HEK293T (cell line): Measurements from ENCODE around the gene ZCCHC14.

Source experiments
- CTCF ChIA-PET: fragments of 350-600 bp; formaldehyde crosslinking; extraction: SDS; loops from one replicate; lab custom pipeline; 2021; ENCODE audit warnings: antibody characterized with exemption, inconsistent platforms; lab: Yijun Ruan, JAX
- POLR2A ChIA-PET: fragments of 350-600 bp; formaldehyde crosslinking; extraction: SDS; loops from one replicate; lab custom pipeline; 2020; ENCODE audit warnings: antibody characterized with exemption, inconsistent platforms; lab: Yijun Ruan, JAX
- DNase-seq: peaks from one replicate; pipeline ENCODE4 v3.0.0; 2012; ENCODE audit warnings: mixed read lengths; ENCODE audit errors: extremely low spot score
- ARNT ChIP-seq: fragments of 450-650 bp; IDR thresholded peaks from 2 replicates; pipeline ENCODE4 v1.6.1; 2017; ENCODE audit warnings: mild to moderate bottlenecking
- BHLHE40 ChIP-seq: fragments of 450-650 bp; IDR thresholded peaks from 2 replicates; pipeline ENCODE4 v1.6.1; 2016; ENCODE audit warnings: mild to moderate bottlenecking, moderate library complexity, borderline replicate concordance
- CTBP1 ChIP-seq: fragments of 450-650 bp; IDR thresholded peaks from 2 replicates; pipeline ENCODE4 v1.6.1; 2016; ENCODE audit warnings: borderline replicate concordance
- ELF4 ChIP-seq: fragments of 450-650 bp; IDR thresholded peaks from 2 replicates; pipeline ENCODE4 v1.6.1; 2017; ENCODE audit warnings: antibody characterized with exemption
- FOXA1 ChIP-seq: fragments of 450-650 bp; IDR thresholded peaks from 2 replicates; pipeline ENCODE4 v1.6.1; 2016; ENCODE audit warnings: mild to moderate bottlenecking
- FOXK2 ChIP-seq: fragments of 450-650 bp; IDR thresholded peaks from 2 replicates; pipeline ENCODE4 v1.6.1; 2016; ENCODE audit warnings: mild to moderate bottlenecking
- FOXM1 ChIP-seq: fragments of 450-650 bp; IDR thresholded peaks from 2 replicates; pipeline ENCODE4 v1.6.1; 2017; ENCODE audit warnings: mild to moderate bottlenecking, borderline replicate concordance
- HDGF ChIP-seq: fragments of 450-650 bp; IDR thresholded peaks from 2 replicates; pipeline ENCODE4 v1.6.1; 2017; ENCODE audit warnings: antibody characterized with exemption, borderline replicate concordance
- L3MBTL2 ChIP-seq: fragments of 450-650 bp; conservative IDR thresholded peaks from 2 replicates; pipeline ENCODE4 v1.6.1; 2016; ENCODE audit warnings: mild to moderate bottlenecking
- LEF1 ChIP-seq: fragments of 450-650 bp; IDR thresholded peaks from 2 replicates; pipeline ENCODE4 v1.6.1; 2017; ENCODE audit warnings: mild to moderate bottlenecking, borderline replicate concordance
- NFRKB ChIP-seq: fragments of 450-650 bp; IDR thresholded peaks from 2 replicates; pipeline ENCODE4 v1.6.1; 2016; ENCODE audit warnings: mild to moderate bottlenecking, moderate library complexity
- SP1 ChIP-seq: fragments of 450-650 bp; IDR thresholded peaks from 2 replicates; pipeline ENCODE4 v1.6.1; 2017
- SUZ12 ChIP-seq: fragments of 450-650 bp; IDR thresholded peaks from 2 replicates; pipeline ENCODE4 v1.6.1; 2016; ENCODE audit warnings: mild to moderate bottlenecking
- TARDBP ChIP-seq: fragments of 450-650 bp; IDR thresholded peaks from 2 replicates; pipeline ENCODE4 v1.6.1; 2016
- ZNF384 ChIP-seq: fragments of 450-650 bp; IDR thresholded peaks from 2 replicates; pipeline ENCODE4 v1.6.1; 2016
- TF ChIP-seq, protein P1 (sequence below): fragments of 450-650 bp; IDR thresholded peaks from 2 replicates; pipeline ENCODE4 v1.6.1; 2016

Gene ZCCHC14

DNA sequence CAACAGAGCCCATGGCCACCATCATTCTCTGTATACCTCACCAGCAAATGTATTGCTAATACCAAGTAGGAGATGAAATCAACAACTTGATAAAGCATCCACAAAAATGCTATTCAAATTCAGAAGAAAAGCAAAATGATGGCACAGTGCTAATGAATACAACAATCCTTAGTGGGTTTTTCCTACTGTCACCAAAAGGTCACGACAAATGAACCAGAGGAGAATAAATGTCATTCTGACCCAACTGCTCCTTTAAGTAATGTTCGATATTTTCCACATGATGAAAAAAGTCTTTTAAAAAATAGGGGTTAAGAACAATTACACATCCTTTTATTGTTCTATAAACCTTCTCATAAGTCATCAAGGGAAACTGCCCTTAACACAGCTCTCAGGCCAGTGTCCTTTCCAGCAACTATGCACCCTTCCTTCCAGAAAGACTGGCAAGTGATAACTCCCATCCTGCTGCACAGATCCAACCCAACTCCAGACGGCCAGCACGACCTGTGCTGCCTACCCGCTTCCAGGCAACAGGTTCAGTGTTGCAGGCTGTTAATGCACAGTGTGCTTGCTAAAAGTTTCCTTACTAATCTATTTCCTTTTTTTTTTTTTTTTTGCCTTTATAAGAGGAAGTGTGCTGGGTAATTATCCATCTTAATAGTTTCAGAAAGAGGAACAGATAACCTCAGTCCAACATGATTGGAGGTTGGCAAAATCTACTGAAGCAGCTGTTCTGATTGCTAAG, 124.6 kb downstream of the ZCCHC14 start:
- no peak for DNase-seq
- ChIA-PET CTCF (no interaction called here), POLR2A (no interaction called here)
- TF ChIP-seq FOXA1 (no peak), FOXK2 (no peak), ZNF384 (no peak), CTBP1 (no peak), TARDBP (no peak), LEF1 (no peak), L3MBTL2 (no peak), BHLHE40 (no peak), NFRKB (no peak), FOXM1 (no peak), ARNT (no peak), SP1 (no peak), HDGF (no peak), SUZ12 (no peak), ELF4 (no peak)
- TF ChIP-seq, protein P1, sequence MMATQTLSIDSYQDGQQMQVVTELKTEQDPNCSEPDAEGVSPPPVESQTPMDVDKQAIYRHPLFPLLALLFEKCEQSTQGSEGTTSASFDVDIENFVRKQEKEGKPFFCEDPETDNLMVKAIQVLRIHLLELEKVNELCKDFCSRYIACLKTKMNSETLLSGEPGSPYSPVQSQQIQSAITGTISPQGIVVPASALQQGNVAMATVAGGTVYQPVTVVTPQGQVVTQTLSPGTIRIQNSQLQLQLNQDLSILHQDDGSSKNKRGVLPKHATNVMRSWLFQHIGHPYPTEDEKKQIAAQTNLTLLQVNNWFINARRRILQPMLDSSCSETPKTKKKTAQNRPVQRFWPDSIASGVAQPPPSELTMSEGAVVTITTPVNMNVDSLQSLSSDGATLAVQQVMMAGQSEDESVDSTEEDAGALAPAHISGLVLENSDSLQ: no peak

DNA sequence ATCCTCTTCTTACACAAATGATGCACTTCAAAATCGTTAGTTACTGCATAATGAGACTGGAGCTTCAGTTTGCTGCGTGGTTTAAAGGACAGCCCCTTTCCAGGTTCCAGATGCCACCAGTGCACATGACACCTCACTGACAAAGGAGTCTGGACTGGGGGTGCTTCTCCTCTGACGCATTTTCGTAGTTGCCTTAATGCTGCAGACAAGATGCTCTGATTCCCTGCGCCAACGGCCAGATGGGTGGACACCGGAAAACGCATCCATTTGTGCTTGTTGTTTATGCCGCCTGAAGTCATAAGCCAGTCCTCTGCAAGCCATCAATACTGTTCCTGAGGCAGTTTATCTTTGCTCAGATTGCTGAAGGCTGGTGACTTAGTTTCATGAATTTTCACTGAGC, 125.3 kb downstream of the ZCCHC14 start:
- no peak for DNase-seq
- TF ChIP-seq BHLHE40 (no peak), SUZ12 (no peak), ELF4 (no peak), NFRKB (no peak), L3MBTL2 (no peak), HDGF (no peak), SP1 (no peak), TARDBP (no peak), CTBP1 (no peak), FOXM1 (no peak), FOXA1 (no peak), ARNT (no peak), ZNF384 (no peak), FOXK2 (no peak), LEF1 (no peak)
- TF ChIP-seq, protein P1: no peak
- CTCF ChIA-PET: no interaction called here
- POLR2A ChIA-PET: interaction anchor here (1.2 kb wide), 1 partner anchor 16 kb away, joined by 3 read pairs; the partner anchor contains the start of gene FBXO31

DNA sequence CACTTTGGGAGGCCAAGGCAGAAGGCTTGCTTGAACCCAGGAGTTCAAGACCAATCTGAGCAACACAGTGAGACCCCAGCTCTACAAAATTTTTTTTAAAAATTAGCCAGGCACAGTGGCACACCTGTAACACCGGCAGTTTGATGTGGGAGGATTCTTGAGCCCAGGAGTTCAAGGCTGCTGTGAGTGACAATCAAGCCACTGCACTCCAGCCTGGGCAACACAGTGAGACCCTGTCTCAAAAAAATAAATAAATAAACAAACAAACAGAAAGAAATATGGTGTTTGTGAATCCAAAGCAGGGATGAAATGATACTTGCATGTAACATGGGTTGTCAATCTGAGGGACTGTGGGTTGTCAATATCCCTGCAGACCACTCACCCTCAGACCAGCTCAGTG, 125.9 kb downstream of the ZCCHC14 start:
- TF ChIP-seq ELF4 (no peak), CTBP1 (no peak), TARDBP (no peak), LEF1 (no peak)
- DNase-seq: no peak
- CTCF ChIA-PET: interaction anchor here (0.7 kb wide), 1 partner anchor 45 kb away, joined by 4 read pairs; no protein-coding TSS in a partner anchor
- POLR2A ChIA-PET: interaction anchor here (1.2 kb wide), 1 partner anchor 17 kb away, joined by 3 read pairs; the partner anchor contains the start of gene FBXO31

DNA sequence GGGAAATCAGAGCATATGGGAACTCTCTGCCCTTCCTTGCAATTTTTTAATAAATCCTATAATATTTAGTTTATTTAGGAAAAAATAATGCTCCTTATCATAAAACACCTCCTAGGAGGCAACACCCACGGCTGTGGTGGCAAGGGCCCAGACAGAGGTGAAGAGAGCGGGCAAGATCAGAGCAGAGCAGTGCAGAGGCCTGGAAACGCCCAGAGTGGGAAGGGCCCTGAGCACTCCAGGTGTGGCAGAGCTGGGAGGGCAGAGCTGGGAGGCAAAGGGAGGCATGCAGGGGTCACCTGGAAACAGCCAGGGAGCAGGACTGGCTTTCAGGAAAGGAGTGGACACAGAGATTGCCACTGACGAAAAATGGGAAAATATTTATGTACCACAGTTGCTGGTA, 126.5 kb downstream of the ZCCHC14 start:
- no peak for TF ChIP-seq FOXA1
- no peak for TF ChIP-seq LEF1
- TF ChIP-seq SUZ12: no peak
- no peak for TF ChIP-seq TARDBP
- TF ChIP-seq FOXM1: no peak
- TF ChIP-seq ARNT: no peak
- TF ChIP-seq ELF4: no peak
- TF ChIP-seq CTBP1: no peak
- TF ChIP-seq ZNF384: no peak
- no peak for TF ChIP-seq NFRKB
- TF ChIP-seq FOXK2: no peak
- TF ChIP-seq BHLHE40: no peak
- TF ChIP-seq, protein P1: no peak
- no peak for DNase-seq
- ChIA-PET POLR2A (interaction anchor here (1.2 kb wide), 1 partner anchor 18 kb away, joined by 3 read pairs; the partner anchor contains the start of gene FBXO31), CTCF (no interaction called here)

DNA sequence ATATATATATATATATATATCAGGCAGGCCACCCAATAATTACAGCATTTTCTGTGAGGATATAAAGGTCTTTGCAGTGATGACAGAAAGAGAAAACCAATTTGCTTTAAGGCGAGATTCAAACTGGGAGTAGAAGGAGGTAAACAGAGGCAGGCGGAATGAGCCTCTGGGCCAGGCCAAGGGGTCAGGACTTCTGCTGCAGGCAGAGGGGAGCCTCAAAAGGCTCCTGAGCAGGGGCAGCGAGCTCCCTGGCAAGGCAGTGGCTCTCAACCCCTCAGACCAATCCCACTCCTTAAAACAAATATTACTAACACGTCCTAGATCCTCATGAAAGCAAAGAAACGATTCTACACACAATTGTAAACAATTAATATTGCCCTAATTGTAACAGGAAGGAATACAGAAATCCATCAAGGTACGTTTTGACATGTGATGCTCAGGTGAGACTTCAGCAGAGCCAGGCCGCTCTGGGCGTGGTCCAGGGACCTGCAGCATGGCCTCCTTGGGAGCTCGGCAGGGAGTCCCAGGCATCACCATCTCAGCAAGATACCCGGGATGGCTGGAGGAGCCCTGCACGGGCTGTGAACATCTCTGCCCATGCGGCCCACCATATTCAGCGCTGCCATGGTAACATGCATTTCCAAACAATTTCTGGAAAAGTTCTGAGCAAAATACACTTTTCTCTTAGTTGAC, 127.7 kb downstream of the ZCCHC14 start:
- CTCF ChIA-PET: no interaction called here
- no peak for DNase-seq

More for the DNA sequence above, 127.7 kb downstream of the ZCCHC14 start:
- POLR2A ChIA-PET: interaction anchor here (1.8 kb wide), 1 partner anchor 19 kb away, joined by 6 read pairs; the partner anchor contains the start of gene FBXO31
- TF ChIP-seq ELF4: no peak
- TF ChIP-seq TARDBP: no peak
- no peak for TF ChIP-seq FOXM1
- TF ChIP-seq SP1: no peak
- no peak for TF ChIP-seq ZNF384
- no peak for TF ChIP-seq FOXK2
- no peak for TF ChIP-seq LEF1
- no peak for TF ChIP-seq HDGF
- TF ChIP-seq NFRKB: no peak
- TF ChIP-seq, protein P1: no peak
- no peak for TF ChIP-seq BHLHE40
- no peak for TF ChIP-seq L3MBTL2
- no peak for TF ChIP-seq CTBP1
- no peak for TF ChIP-seq SUZ12
- no peak for TF ChIP-seq ARNT
- TF ChIP-seq FOXA1: no peak
